Kidney (tissue), 14 donors: ENCODE results near the gene RGS3. TPM values are rescaled to one million over a fixed set of nuclear protein-coding genes. Genes with fewer than 3 reads are reported as not detected.
A peak's percentile ranks its signal among the peaks of the same experiment; 100 is the strongest.

Source experiments
- DNase-seq, 5 donors: peaks; one replicate each; pipeline ENCODE4 v3.0.0-alpha.2; 2013 to 2020
- FAIRE-seq: peaks from 2 replicates; lab custom pipeline; 2012; peaks lifted over from hg19 to GRCh38; lab: Jason Lieb, UNC
- H3K27ac ChIP-seq, 2 donors: one replicate each; pipeline ENCODE4 v1.7.0; 2013; ENCODE audit warnings: low read depth in 2 of 2, low read length in 2 of 2, inconsistent platforms in 1 of 2
- H3K27me3 ChIP-seq: one replicate; pipeline ENCODE4 v1.7.1; 2013; ENCODE audit warnings: low read length, inconsistent platforms; ENCODE audit not compliant: control insufficient read depth, insufficient read depth
- H3K36me3 ChIP-seq, 3 donors: one replicate each; pipeline versions ENCODE4 v1.7.0 to v1.7.1; 2013; ENCODE audit warnings: low read length in 3 of 3, control low read depth in 1 of 3, inconsistent platforms in 1 of 3; ENCODE audit not compliant: insufficient read depth in 3 of 3, control insufficient read depth in 2 of 3
- H3K4me1 ChIP-seq, 3 donors: one replicate each; pipeline versions ENCODE4 v1.7.0 to v1.7.1; 2013; ENCODE audit warnings: low read length in 3 of 3, inconsistent platforms in 1 of 3, low read depth in 1 of 3; ENCODE audit not compliant: control insufficient read depth in 2 of 3, insufficient read depth in 2 of 3
- H3K4me3 ChIP-seq, 3 donors: one replicate each; pipeline versions ENCODE4 v1.7.0 to v1.8.1; 2013; ENCODE audit warnings: low read length in 3 of 3, control low read depth in 1 of 3, inconsistent platforms in 1 of 3
- H3K9ac ChIP-seq, 3 donors: one replicate each; pipeline versions ENCODE4 v1.7.0 to v1.7.1; 2013; ENCODE audit warnings: low read length in 3 of 3, control low read depth in 1 of 3, inconsistent platforms in 1 of 3
- H3K9me3 ChIP-seq, 3 donors: one replicate each; pipeline versions ENCODE4 v1.7.0 to v1.7.1; 2013; ENCODE audit warnings: low read length in 3 of 3, control low read depth in 1 of 3, inconsistent platforms in 1 of 3; ENCODE audit not compliant: control insufficient read depth in 2 of 3, insufficient read depth in 1 of 3
- CTCF ChIP-seq: IDR thresholded peaks from 3 replicates; pipeline ENCODE4 v1.5.1; 2012; ENCODE audit warnings: mild to moderate bottlenecking, moderate library complexity, borderline replicate concordance; ENCODE audit not compliant: insufficient read depth; ENCODE audit errors: extremely low read depth
- intact Hi-C: fragments of 100-400 bp; cut with DNase I; formaldehyde crosslinking; loops from one replicate; pipeline ENCODE4 v1.11.1; 2022
- polyA plus RNA-seq: library from polyadenylated mRNA; stranded (reverse); fragments of 350-450 nt; fragmentation: Illumina TruSeq; extraction: RNeasy Lipid Tissue Mini Kit (QIAGEN cat#74804); gene quantifications from one replicate; pipeline ENCODE4 v1.2.3, GENCODE V29; 2014; ENCODE audit warnings: low read depth, low replicate concordance; ENCODE audit not compliant: insufficient read depth
- total RNA-seq: library from RNA; stranded (reverse); fragmentation: NEBNext Ultra II Directional; extraction: Animal tissue kit (Norgen Biotek cat#: 25700); gene quantifications from one replicate; pipeline ENCODE4 v1.2.1, GENCODE V29; 2021
- donor health status: control.
- donor health status: control.
- donor health status: control.
- donor health status: control.
- donor health status: control.
- donor health status: DM: yes; HTN: yes; CAD: no.
- donor health status: Normal renal cell carcinoma (clear cell type).

The RGS3 gene
- total and polyA plus RNA-seq, 2 donors from 2014 or later = 114 to 137 TPM

DNA sequence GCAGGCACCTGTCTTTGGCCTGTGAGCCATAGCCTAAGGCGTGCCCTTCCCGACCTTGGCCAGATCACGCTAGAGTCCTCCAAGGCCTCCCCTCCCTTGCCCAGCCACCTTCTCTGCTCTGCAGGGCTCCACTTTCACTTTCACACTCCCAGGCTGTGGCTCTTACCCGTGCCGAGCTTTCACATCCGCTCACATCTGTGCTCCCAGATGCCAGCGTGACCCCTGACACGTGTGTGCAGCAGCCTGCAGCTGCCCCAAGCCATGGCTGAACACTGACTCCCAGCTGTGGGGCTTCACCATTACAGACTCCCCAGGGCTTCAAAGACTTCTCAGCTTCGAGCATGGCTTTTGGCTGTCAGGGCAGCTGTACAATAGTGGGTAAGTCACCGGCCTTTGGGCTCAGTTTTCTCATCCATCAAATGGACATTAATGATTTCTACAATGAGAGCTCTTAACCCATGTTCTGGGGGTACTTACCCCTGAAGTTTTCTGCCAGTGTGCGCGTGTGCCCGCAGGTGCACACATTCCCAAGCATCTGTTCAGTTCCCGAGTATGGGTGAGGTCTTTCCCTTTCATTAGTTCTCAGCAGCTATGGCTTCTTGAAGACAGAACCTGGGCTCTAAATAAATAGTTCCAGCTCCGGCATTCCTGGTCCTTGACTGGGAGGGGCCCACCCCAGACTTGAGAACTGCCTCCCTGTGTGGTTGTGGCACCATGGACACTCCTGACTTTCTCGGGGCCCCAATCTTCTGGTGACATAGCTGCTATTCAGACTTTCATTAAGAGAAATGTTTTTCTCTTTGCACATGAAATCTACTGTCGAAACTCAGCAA is 118.6 kb downstream of the RGS3 start:
- TF ChIP-seq CTCF = peak; percentile 41
- Histone ChIP-seq H3K4me3 (peak overlapping the region in 1 of 3 donors; percentile 35), H3K9me3 (no peaks in the 10 kb centered on the region), H3K36me3 (peaks cover 0 to 11% (median 10%) of the 10 kb centered on the region in 3 donors), H3K9ac (peak overlapping the region in 2 of 3 donors; percentile 16 to 59), H3K27ac (peak overlapping the region; percentile 47 to 91), H3K27me3 (no peaks in the 10 kb centered on the region), H3K4me1 (peaks cover 3 to 56% (median 26%) of the 10 kb centered on the region in 3 donors)
- FAIRE-seq (no peak), DNase-seq (peak; percentile 77 to 95 (median 80))
- intact Hi-C loops = no loop called here

DNA sequence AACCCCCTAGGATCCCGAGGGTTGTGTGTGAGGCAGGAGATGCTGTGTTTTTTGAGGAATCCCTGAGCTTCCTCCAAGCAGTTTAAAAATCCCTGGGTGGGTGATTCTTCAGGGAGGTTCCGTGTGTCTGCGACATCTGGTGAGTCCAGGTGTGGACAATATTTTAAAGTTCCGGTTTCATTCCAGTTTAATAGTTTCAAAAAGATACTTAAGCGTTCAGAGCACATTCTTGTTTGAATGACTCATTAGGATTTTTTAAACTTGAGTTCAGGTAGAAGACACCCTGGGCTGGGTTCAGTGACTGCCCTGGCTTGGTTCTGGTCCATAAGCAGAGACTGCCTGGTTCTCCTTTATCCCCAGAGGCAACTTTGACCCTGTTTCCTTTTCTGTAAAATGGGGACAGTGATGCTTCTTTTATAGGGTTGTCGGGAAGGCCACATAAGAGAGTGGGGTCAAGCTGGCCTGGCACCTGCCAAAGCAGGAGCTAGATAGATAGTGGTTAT is 119.2 kb downstream of the RGS3 start:
- H3K36me3 ChIP-seq = peaks cover 0 to 11% (median 10%) of the 10 kb centered on the region in 3 donors
- H3K27ac ChIP-seq = peak overlapping the region in 1 of 2 donors; percentile 41
- H3K9ac ChIP-seq = no peak overlapping the region
- H3K4me1 ChIP-seq = peaks cover 3 to 56% (median 31%) of the 10 kb centered on the region in 3 donors
- H3K4me3 ChIP-seq = no peak overlapping the region
- DNase-seq (peak in 1 of 5 donors; percentile 4), FAIRE-seq (no peak)
- H3K27me3 ChIP-seq = no peaks in the 10 kb centered on the region
- no peak for TF ChIP-seq CTCF
- H3K9me3 ChIP-seq = no peaks in the 10 kb centered on the region
- intact Hi-C loops = no loop called here

- H3K27ac ChIP-seq = no peak overlapping the region
- FAIRE-seq (no peak), DNase-seq (peak in 1 of 5 donors; percentile 65)
- no peaks in the 10 kb centered on the region for H3K9me3 ChIP-seq
- H3K4me1 ChIP-seq = peaks cover 3 to 46% (median 28%) of the 10 kb centered on the region in 3 donors
- H3K27me3 ChIP-seq = no peaks in the 10 kb centered on the region
- H3K4me3 ChIP-seq = no peak overlapping the region
- intact Hi-C loops = no loop called here
- TF ChIP-seq CTCF = no peak
- H3K9ac ChIP-seq = no peak overlapping the region
- peaks cover 0 to 11% (median 10%) of the 10 kb centered on the region in 3 donors for H3K36me3 ChIP-seq
Observed at GRCh38 chr9:113583511-113584427, 120.2 kb downstream of the RGS3 start.
